GM12878 (cell line): ENCODE data around the gene AQP11. TPM values are rescaled to one million over a fixed set of nuclear protein-coding genes. Genes with fewer than 3 reads are reported as not detected.

ENCODE experiments used
- ATAC-seq: fragments of 200-7000 bp; cut with Tn5 transposase; 3 replicates; pipeline ENCODE4 v1.9.1; 2020; ENCODE audit warnings: mild to moderate bottlenecking, moderate library complexity
- BruUV-seq: library from RNA; stranded (reverse); fragments of 400-500 nt; replicated peaks from 2 replicates; lab custom pipeline; 2021; lab: Mats Ljungman, UMichigan
- CTCF ChIA-PET: fragments of 300-600 bp; sonication (Branson Sonifier 250); formaldehyde crosslinking; extraction: SDS; loops from one replicate; lab custom pipeline; 2021; ENCODE audit warnings: inconsistent platforms; lab: Yijun Ruan, JAX
- POLR2A ChIA-PET: fragments of 350-600 bp; formaldehyde crosslinking; extraction: SDS; loops from one replicate; lab custom pipeline; 2021; ENCODE audit warnings: inconsistent platforms; lab: Charles Lee
- RAD21 ChIA-PET: fragments of 300-600 bp; sonication (Branson Sonifier 250); formaldehyde crosslinking; loops from one replicate; lab custom pipeline; 2023; ENCODE audit warnings: antibody characterized with exemption; ENCODE audit not compliant: unreplicated experiment; lab: Charles Lee
- SMC1A ChIA-PET: fragments of 300-600 bp; sonication (Branson Sonifier 250); formaldehyde crosslinking; loops from one replicate; lab custom pipeline; 2023; ENCODE audit not compliant: unreplicated experiment, uncharacterized antibody; lab: Charles Lee
- DNase-seq: peaks from one replicate; pipeline ENCODE4 v3.0.0-alpha.2; 2011; ENCODE audit warnings: low read depth, low spot score
- FAIRE-seq: peaks from 3 replicates; lab custom pipeline; 2011; peaks lifted over from hg19 to GRCh38; lab: Jason Lieb, UNC
- H2AFZ ChIP-seq: 2 replicates; pipeline ENCODE4 v1.6.0; 2011; ENCODE audit warnings: low read depth, low read length, control low read depth; ENCODE audit not compliant: control insufficient read depth
- H3K27ac ChIP-seq: 2 replicates; pipeline ENCODE4 v1.5.1; 2011; ENCODE audit warnings: control low read depth; ENCODE audit not compliant: control insufficient read depth, insufficient read depth
- H3K27me3 ChIP-seq, 2 experiments: replicated peaks in 1 of 2; 2 replicates each; pipeline versions ENCODE4 v1.6.0 to v1.6.1; 2011; ENCODE audit warnings: low read length in 1 of 2; ENCODE audit not compliant: control insufficient read depth in 2 of 2, insufficient read depth in 2 of 2
- H3K36me3 ChIP-seq, 2 experiments: 2 replicates each; pipeline ENCODE4 v1.5.1; 2011; ENCODE audit warnings: low read length in 1 of 2; ENCODE audit not compliant: control insufficient read depth in 2 of 2, insufficient read depth in 2 of 2
- H3K4me1 ChIP-seq: 2 replicates; pipeline ENCODE4 v1.6.1; 2011; ENCODE audit warnings: mild to moderate bottlenecking, low read length, moderate library complexity, mixed read lengths; ENCODE audit not compliant: control insufficient read depth, insufficient read depth
- H3K4me2 ChIP-seq: 2 replicates; pipeline ENCODE4 v1.6.0; 2011; ENCODE audit warnings: control low read depth; ENCODE audit not compliant: control insufficient read depth, insufficient read depth
- H3K4me3 ChIP-seq: fragments of 200-600 bp; sonication (generic); 2 replicates; pipeline ENCODE4 v1.5.1; 2016
- H3K79me2 ChIP-seq: 2 replicates; pipeline ENCODE4 v1.6.0; 2011; ENCODE audit warnings: low read length; ENCODE audit not compliant: control insufficient read depth, insufficient read depth
- H3K9ac ChIP-seq: 2 replicates; pipeline ENCODE4 v1.8.0; 2011; ENCODE audit warnings: low read length, control low read depth, mixed read lengths; ENCODE audit not compliant: control insufficient read depth, insufficient read depth
- H3K9me3 ChIP-seq: replicated peaks from 3 replicates; pipeline ENCODE4 v1.5.1; 2011; ENCODE audit warnings: mild to moderate bottlenecking, low read length; ENCODE audit not compliant: control insufficient read depth, insufficient read depth
- H4K20me1 ChIP-seq: 2 replicates; pipeline ENCODE4 v1.6.0; 2011; ENCODE audit not compliant: control insufficient read depth, insufficient read depth
- BACH1 ChIP-seq: fragments of 450-650 bp; IDR thresholded peaks from 2 replicates; pipeline ENCODE4 v1.6.1; 2017; ENCODE audit warnings: mild to moderate bottlenecking, borderline replicate concordance
- BHLHE40 ChIP-seq, 2 experiments: fragments of 450-650 bp in 1 of 2; IDR thresholded peaks; 2 replicates each; pipeline ENCODE4 v1.6.1; 2011 to 2017; ENCODE audit warnings: low read depth in 2 of 2, borderline replicate concordance in 1 of 2, improper control_type of control experiment in 1 of 2, low read length in 1 of 2, mild to moderate bottlenecking in 1 of 2
- BRCA1 ChIP-seq: IDR thresholded peaks from 2 replicates; pipeline ENCODE4 v1.6.1; 2011; ENCODE audit warnings: low read depth, low read length, improper control_type of control experiment
- GATAD2B ChIP-seq: fragments of 450-650 bp; conservative IDR thresholded peaks from 2 replicates; pipeline ENCODE4 v1.6.1; 2017; ENCODE audit warnings: low read depth, mild to moderate bottlenecking, moderate library complexity
- SP1 ChIP-seq: IDR thresholded peaks from one replicate; pipeline ENCODE4 v1.6.1; 2011; ENCODE audit warnings: low read depth, low read length
- TBL1XR1 ChIP-seq: IDR thresholded peaks from 2 replicates; pipeline ENCODE4 v1.6.1; 2012; ENCODE audit warnings: low read depth, low read length, improper control_type of control experiment
- ZNF384 ChIP-seq: IDR thresholded peaks from 2 replicates; pipeline ENCODE4 v1.6.1; 2012; ENCODE audit warnings: low read depth, mild to moderate bottlenecking, low read length, improper control_type of control experiment, borderline replicate concordance
- WGBS: methylation state at CpG from one replicate; pipeline ENCODE4 v1.1.6; 2016; ENCODE audit warnings: low lambda C conversion rate; ENCODE audit not compliant: insufficient replicate concordance, insufficient coverage; ENCODE audit errors: missing lambda C conversion rate; 5-methylcytosine and 5-hydroxymethylcytosine counted together
- in situ Hi-C: fragments of 300-500 bp; cut with MboI; formaldehyde crosslinking; loops from 9 replicates; pipeline ENCODE4 v1.14.3; 2018; ENCODE audit warnings: mixed read lengths
- intact Hi-C: fragments of 100-400 bp; cut with micrococcal nuclease; formaldehyde crosslinking; loops from one replicate; pipeline ENCODE4 v1.14.2; 2022; ENCODE audit not compliant: unreplicated experiment
- polyA plus RNA-seq, 11 experiments: library from polyadenylated mRNA; depleted of rRNA in 4 of 11; unstranded in 6 of 11; stranded (reverse) in 5 of 11; fragments of >200 nt; fragmentation: Nextera tagmentation in 4 of 11; fragmentation: Illumina TruSeq in 1 of 11; extraction: Ambion mirVana in 4 of 11; extraction: Trizol in 1 of 11; gene quantifications; 1 replicate in 1 of 11; 2 replicates in 10 of 11; pipeline versions ENCODE4 v1.2.1 to v1.2.3, GENCODE V29; 2011 to 2016; ENCODE audit warnings: inconsistent platforms in 2 of 11, missing spikeins in 2 of 11, low read depth in 1 of 11
- total RNA-seq, 4 experiments: library from RNA; depleted of rRNA in 3 of 4; stranded (reverse); fragments of >200 nt in 3 of 4; fragmentation: Illumina TruSeq in 1 of 4; extraction: Trizol in 1 of 4; gene quantifications; 2 replicates each; pipeline versions ENCODE4 v1.2.1 to v1.2.3, GENCODE V29; 2013 to 2021

The AQP11 gene
- total and polyA plus RNA-seq, 10 of the 15 experiments (the other 5 are each of a cell fraction or from before 2014, with no cell fraction given) = 0.14 to 2.1 (median 0.54) TPM

DNA sequence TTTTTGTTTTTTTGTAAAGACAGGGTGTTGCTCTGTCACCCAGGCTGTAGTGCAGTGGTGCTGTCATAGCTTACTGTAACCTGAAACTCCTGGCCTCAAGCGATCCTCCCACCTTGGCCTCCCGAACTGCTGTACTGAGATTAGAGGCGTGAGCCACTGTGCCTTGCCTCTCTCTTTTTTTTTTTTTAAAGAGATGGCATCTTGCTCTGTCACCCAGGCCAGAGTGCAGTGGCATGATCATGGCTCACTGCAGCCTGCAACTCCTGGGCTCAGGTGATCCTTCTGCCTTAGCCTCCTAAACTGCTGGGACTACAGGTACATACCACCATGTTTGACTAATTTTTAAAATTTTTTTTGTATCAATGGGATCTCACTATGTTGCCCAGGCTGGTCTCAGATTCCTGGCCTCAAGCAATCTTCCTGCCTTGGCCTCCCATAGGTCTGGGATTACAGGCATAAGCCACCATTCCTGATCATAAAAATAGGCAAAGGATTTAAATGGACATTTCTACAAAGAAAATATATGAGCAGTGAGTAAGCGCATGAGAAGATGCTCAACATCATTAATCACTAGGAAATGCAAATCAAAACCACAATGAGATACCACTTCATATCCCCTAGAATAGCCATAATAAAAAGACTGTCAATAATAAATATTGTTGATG, 65.1 kb downstream of the AQP11 start:
- ATAC-seq (no peak), FAIRE-seq (no peak), DNase-seq (no peak)
- Histone ChIP-seq H2AFZ (no peak overlapping the region), H3K4me2 (no peak overlapping the region), H3K27ac (no peak overlapping the region), H3K79me2 (no peaks in the 10 kb centered on the region), H3K9me3 (no peaks in the 10 kb centered on the region), H3K4me1 (no peaks in the 10 kb centered on the region), H4K20me1 (no peaks in the 10 kb centered on the region), H3K4me3 (no peak overlapping the region), H3K27me3 (no peaks in the 10 kb centered on the region), H3K36me3 (no peaks in the 10 kb centered on the region), H3K9ac (no peak overlapping the region)
- no peak for TF ChIP-seq GATAD2B
- TF ChIP-seq ZNF384 = no peak
- SMC1A ChIA-PET = no interaction called here
- RAD21 ChIA-PET = no interaction called here
- 90% methylated on average over 4 of the region's 4 CpGs for WGBS
- CTCF ChIA-PET = no interaction called here
- POLR2A ChIA-PET = interaction anchor here (0.6 kb wide), 1 partner anchor 17 kb away, joined by 3 read pairs; no protein-coding TSS in a partner anchor
- no TSS peak for BruUV-seq
- in situ Hi-C loops (no loop called here), intact Hi-C loops (no loop called here)

DNA sequence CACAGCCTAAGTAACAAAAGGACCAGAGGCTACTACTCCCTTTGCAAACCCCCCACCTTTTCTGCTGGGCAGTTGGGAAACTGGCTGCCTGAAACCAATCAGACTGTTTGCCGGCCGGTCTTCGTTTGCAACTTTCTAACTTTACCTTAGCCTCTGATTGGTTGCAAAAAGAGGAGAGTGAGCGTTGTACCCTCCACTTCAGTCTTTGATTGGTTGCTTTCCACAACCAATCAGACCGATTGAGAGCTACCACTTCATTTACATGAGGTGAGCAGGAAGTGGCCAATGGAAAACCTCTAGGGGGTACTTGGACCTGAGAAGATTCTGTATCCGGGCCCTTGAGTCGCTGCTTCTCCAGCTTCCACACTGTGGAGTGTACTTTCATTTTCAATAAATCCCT, 66.6 kb downstream of the AQP11 start:
- no peaks in the 10 kb centered on the region for H3K79me2 ChIP-seq
- no TSS peak for BruUV-seq
- CTCF ChIA-PET = no interaction called here
- peaks cover 7% of the 10 kb centered on the region; the same call in 1 of the 2 replicates for H3K4me1 ChIP-seq
- POLR2A ChIA-PET = interaction anchor here (0.5 kb wide), 1 partner anchor 152 kb away, joined by 6 read pairs; no protein-coding TSS in a partner anchor
- FAIRE-seq (no peak), DNase-seq (no peak), ATAC-seq (no peak)
- H3K27ac ChIP-seq = no peak overlapping the region
- H3K9ac ChIP-seq = no peak overlapping the region
- intact Hi-C loops = no loop called here
- H3K4me2 ChIP-seq = no peak overlapping the region
- TF ChIP-seq BRCA1 = no peak
- TF ChIP-seq SP1 = no peak
- no peak for TF ChIP-seq TBL1XR1
- TF ChIP-seq BACH1 = no peak
- TF ChIP-seq GATAD2B = no peak
- no peak for TF ChIP-seq BHLHE40 (IDR thresholded peaks at IDR 0.05; ENCODE audit: borderline replicate concordance in 1 of 2, low read depth in 2 of 2, low read length in 1 of 2)
- no peak overlapping the region for H2AFZ ChIP-seq
- no peaks in the 10 kb centered on the region for H3K27me3 ChIP-seq
- H3K9me3 ChIP-seq = no peaks in the 10 kb centered on the region
- H3K4me3 ChIP-seq = no peak overlapping the region
- RAD21 ChIA-PET = no interaction called here
- no peaks in the 10 kb centered on the region for H4K20me1 ChIP-seq
- SMC1A ChIA-PET = no interaction called here
- WGBS = 63% methylated on average over 7 of the region's 7 CpGs
- in situ Hi-C loops = no loop called here
- no peaks in the 10 kb centered on the region for H3K36me3 ChIP-seq
